Glutamatergic neuron (in vitro differentiated cells): ENCODE data around the gene JUNB. TPM values are rescaled to one million over a fixed set of nuclear protein-coding genes. Genes with fewer than 3 reads are reported as not detected.

Source experiments
- DNase-seq: peaks from one replicate; pipeline ENCODE4 v3.0.0; 2022
- H3K27ac Mint-ChIP-seq: one replicate; pipeline ENCODE4 v1.8.0; 2020; ENCODE audit warnings: mild to moderate bottlenecking, mixed read lengths, inconsistent platforms; ENCODE audit not compliant: unreplicated experiment
- H3K27me3 Mint-ChIP-seq: one replicate; pipeline ENCODE4 v1.8.0; 2020; ENCODE audit warnings: mild to moderate bottlenecking, moderate library complexity, mixed read lengths, inconsistent platforms; ENCODE audit not compliant: unreplicated experiment
- H3K36me3 Mint-ChIP-seq: one replicate; pipeline ENCODE4 v1.8.0; 2020; ENCODE audit warnings: mild to moderate bottlenecking, mixed read lengths, inconsistent platforms; ENCODE audit not compliant: unreplicated experiment
- H3K4me1 Mint-ChIP-seq: one replicate; pipeline ENCODE4 v1.8.0; 2020; ENCODE audit warnings: mild to moderate bottlenecking, low read depth, mixed read lengths, inconsistent platforms; ENCODE audit not compliant: unreplicated experiment
- H3K4me3 Mint-ChIP-seq: one replicate; pipeline ENCODE4 v1.8.0; 2020; ENCODE audit warnings: mild to moderate bottlenecking, mixed read lengths, inconsistent platforms; ENCODE audit not compliant: unreplicated experiment
- H3K9me3 Mint-ChIP-seq: one replicate; pipeline ENCODE4 v1.8.0; 2020; ENCODE audit warnings: mild to moderate bottlenecking, moderate library complexity, mixed read lengths, inconsistent platforms; ENCODE audit not compliant: unreplicated experiment
- CTCF ChIP-seq: fragments of 200-600 bp; sonication (generic); IDR thresholded peaks from one replicate; pipeline ENCODE4 v1.5.0; 2021; ENCODE audit not compliant: partially characterized antibody, unreplicated experiment
- total RNA-seq: library from RNA; stranded (reverse); fragmentation: NEBNext Ultra II Directional; extraction: Animal tissue kit (Norgen Biotek cat#: 25700); gene quantifications from one replicate; pipeline ENCODE4 v1.2.1, GENCODE V29; 2021; ENCODE audit not compliant: unreplicated experiment

The JUNB gene
- total RNA-seq, 1 donor from 2014 or later = 24.9 TPM

- no peak for TF ChIP-seq CTCF
- DNase-seq = no peak
- no peaks in the 10 kb centered on the region for H3K4me1 Mint-ChIP-seq
- H3K4me3 Mint-ChIP-seq = peak overlapping the region; percentile 10
- no peaks in the 10 kb centered on the region for H3K36me3 Mint-ChIP-seq
- H3K27me3 Mint-ChIP-seq = peaks cover 10% of the 10 kb centered on the region
- peaks cover 5% of the 10 kb centered on the region for H3K9me3 Mint-ChIP-seq
- H3K27ac Mint-ChIP-seq = peak overlapping the region; percentile 34
Observed at GRCh38 chr19:12756150-12756883, 35.0 kb upstream of the JUNB start.

- TF ChIP-seq CTCF = peak; percentile 98
- H3K27me3 Mint-ChIP-seq = peaks cover 4% of the 10 kb centered on the region
- peak overlapping the region; percentile 61 for H3K4me3 Mint-ChIP-seq
- peaks cover 5% of the 10 kb centered on the region for H3K9me3 Mint-ChIP-seq
- peak overlapping the region; percentile 48 for H3K27ac Mint-ChIP-seq
- peak; percentile 88 for DNase-seq
- H3K36me3 Mint-ChIP-seq = no peaks in the 10 kb centered on the region
- H3K4me1 Mint-ChIP-seq = no peaks in the 10 kb centered on the region
Observed at GRCh38 chr19:12757544-12758274, 33.6 kb upstream of the JUNB start.

GRCh38 chr19:12759686-12760085 lies 31.6 kb upstream of the JUNB start:
- Mint-ChIP-seq H3K4me3 (no peak overlapping the region), H3K36me3 (no peaks in the 10 kb centered on the region), H3K27me3 (peaks cover 4% of the 10 kb centered on the region), H3K27ac (no peak overlapping the region), H3K9me3 (peaks cover 5% of the 10 kb centered on the region), H3K4me1 (no peaks in the 10 kb centered on the region)
- TF ChIP-seq CTCF = no peak
- no peak for DNase-seq

- DNase-seq = no peak
- TF ChIP-seq CTCF = no peak
- peaks cover 5% of the 10 kb centered on the region for H3K9me3 Mint-ChIP-seq
- H3K27me3 Mint-ChIP-seq = peaks cover 6% of the 10 kb centered on the region
- no peaks in the 10 kb centered on the region for H3K36me3 Mint-ChIP-seq
- no peak overlapping the region for H3K4me3 Mint-ChIP-seq
- H3K4me1 Mint-ChIP-seq = no peaks in the 10 kb centered on the region
- H3K27ac Mint-ChIP-seq = no peak overlapping the region
Observed at GRCh38 chr19:12763100-12763499, 28.2 kb upstream of the JUNB start.

GRCh38 chr19:12764698-12765097 lies 26.6 kb upstream of the JUNB start:
- DNase-seq = no peak
- no peak for TF ChIP-seq CTCF
- no peaks in the 10 kb centered on the region for H3K4me1 Mint-ChIP-seq
- H3K36me3 Mint-ChIP-seq = no peaks in the 10 kb centered on the region
- H3K9me3 Mint-ChIP-seq = peaks cover 2% of the 10 kb centered on the region
- H3K27ac Mint-ChIP-seq = no peak overlapping the region
- no peak overlapping the region for H3K4me3 Mint-ChIP-seq
- peaks cover 4% of the 10 kb centered on the region for H3K27me3 Mint-ChIP-seq
